Colonic mucosa (tissue), 4 donors: ENCODE results near the gene RALA. TPM values are rescaled to one million over a fixed set of nuclear protein-coding genes. Genes with fewer than 3 reads are reported as not detected.

Source experiments
- DNase-seq: peaks from one replicate; pipeline ENCODE4 v3.0.0-alpha.2; 2020
- H3K27ac ChIP-seq: fragments of 200-600 bp; one replicate; pipeline ENCODE4 v1.8.0; 2021
- H3K27me3 ChIP-seq: fragments of 200-600 bp; one replicate; pipeline ENCODE4 v1.8.0; 2021
- H3K36me3 ChIP-seq: fragments of 200-600 bp; one replicate; pipeline ENCODE4 v1.8.0; 2021
- H3K4me1 ChIP-seq: fragments of 200-600 bp; one replicate; pipeline ENCODE4 v1.8.0; 2021; ENCODE audit warnings: mild to moderate bottlenecking
- H3K4me3 ChIP-seq: fragments of 200-600 bp; one replicate; pipeline ENCODE4 v1.8.0; 2021
- H3K9ac ChIP-seq, 2 donors: one replicate each; pipeline ENCODE4 v1.7.0; 2013; ENCODE audit warnings: control low read depth in 2 of 2, low read depth in 2 of 2, low read length in 2 of 2
- H3K9me3 ChIP-seq: fragments of 200-600 bp; one replicate; pipeline ENCODE4 v1.8.0; 2021
- CTCF ChIP-seq: fragments of 200-600 bp; IDR thresholded peaks from one replicate; pipeline ENCODE4 v1.8.0; 2022; ENCODE audit warnings: antibody characterized with exemption, mild to moderate bottlenecking
- intact Hi-C: fragments of 100-400 bp; cut with DNase I; formaldehyde crosslinking; loops from one replicate; pipeline ENCODE4 v1.14.1; 2022
- total RNA-seq, 2 donors: library from RNA; stranded (reverse); fragmentation: NEBNext Ultra II Directional in 1 of 2; extraction: Animal tissue kit (Norgen Biotek cat#: 25700) in 1 of 2; gene quantifications; one replicate each; pipeline ENCODE4 v1.2.1, GENCODE V29; 2021
- donor health status: healthy.
- donor health status: DM: no; HTN: no; CAD: no.
- donor health status: DM: no; HTN: no; CAD: no.

Gene RALA
- total RNA-seq, 2 donors from 2014 or later: 47.8 to 55.6 TPM

- no peak overlapping the region for H3K9ac ChIP-seq
- H3K27me3 ChIP-seq: no peaks in the 10 kb centered on the region
- H3K36me3 ChIP-seq: peaks cover 3% of the 10 kb centered on the region
- intact Hi-C loops: no loop called here
- no peak for TF ChIP-seq CTCF
- DNase-seq: no peak
- H3K9me3 ChIP-seq: no peaks in the 10 kb centered on the region
- H3K4me1 ChIP-seq: no peaks in the 10 kb centered on the region
- H3K27ac ChIP-seq: no peak overlapping the region
- no peak overlapping the region for H3K4me3 ChIP-seq
These were observed 70.4 kb downstream of the RALA start for GRCh38 chr7:39693812-39694211.

GRCh38 chr7:39695852-39696586 lies 72.6 kb downstream of the RALA start:
- intact Hi-C loops: no loop called here
- TF ChIP-seq CTCF: no peak
- H3K9me3 ChIP-seq: no peaks in the 10 kb centered on the region
- peaks cover 3% of the 10 kb centered on the region for H3K36me3 ChIP-seq
- H3K27ac ChIP-seq: no peak overlapping the region
- no peak overlapping the region for H3K9ac ChIP-seq
- no peaks in the 10 kb centered on the region for H3K27me3 ChIP-seq
- H3K4me3 ChIP-seq: no peak overlapping the region
- no peaks in the 10 kb centered on the region for H3K4me1 ChIP-seq
- no peak for DNase-seq

- Histone ChIP-seq H3K27ac (no peak overlapping the region), H3K9me3 (no peaks in the 10 kb centered on the region), H3K9ac (no peak overlapping the region), H3K36me3 (peaks cover 3% of the 10 kb centered on the region), H3K27me3 (no peaks in the 10 kb centered on the region), H3K4me1 (no peaks in the 10 kb centered on the region), H3K4me3 (no peak overlapping the region)
- intact Hi-C loops: no loop called here
- DNase-seq: no peak
- TF ChIP-seq CTCF: no peak
These were observed 73.3 kb downstream of the RALA start for GRCh38 chr7:39696631-39697030.

GRCh38 chr7:39697483-39697882 lies 74.1 kb downstream of the RALA start:
- no peak for DNase-seq
- Histone ChIP-seq H3K9me3 (no peaks in the 10 kb centered on the region), H3K36me3 (peaks cover 3% of the 10 kb centered on the region), H3K4me1 (no peaks in the 10 kb centered on the region), H3K27ac (no peak overlapping the region), H3K27me3 (no peaks in the 10 kb centered on the region), H3K4me3 (no peak overlapping the region), H3K9ac (no peak overlapping the region)
- no peak for TF ChIP-seq CTCF
- intact Hi-C loops: no loop called here

GRCh38 chr7:39700165-39700564 lies 76.8 kb downstream of the RALA start:
- TF ChIP-seq CTCF: no peak
- no peak for DNase-seq
- Histone ChIP-seq H3K27me3 (no peaks in the 10 kb centered on the region), H3K4me3 (no peak overlapping the region), H3K36me3 (no peaks in the 10 kb centered on the region), H3K9me3 (no peaks in the 10 kb centered on the region), H3K4me1 (no peaks in the 10 kb centered on the region), H3K27ac (no peak overlapping the region), H3K9ac (no peak overlapping the region)
- intact Hi-C loops: no loop called here
